Measurements from ENCODE around the gene CCDC122.

- TF ChIP-seq CTCF (IDR thresholded peaks at IDR 0.05; ENCODE audit: low read length) (no peak), EZH2phosphoT487 (IDR thresholded peaks at IDR 0.05; ENCODE audit: low read length) (no peak), EZH2 (optimal IDR thresholded peaks at IDR 0.05; ENCODE audit: low read depth, low read length) (no peak)
These were observed 1.4 kb upstream of the CCDC122 start for GRCh38 chr13:43880926-43881325.

All from MM.1S (cell line).